ENCODE data around the gene TAAR6. TPM values are rescaled to one million over a fixed set of nuclear protein-coding genes. Genes with fewer than 3 reads are reported as not detected.

TAAR6 gene
- total RNA-seq, 1 experiment from 2014 or later: not detected

DNA sequence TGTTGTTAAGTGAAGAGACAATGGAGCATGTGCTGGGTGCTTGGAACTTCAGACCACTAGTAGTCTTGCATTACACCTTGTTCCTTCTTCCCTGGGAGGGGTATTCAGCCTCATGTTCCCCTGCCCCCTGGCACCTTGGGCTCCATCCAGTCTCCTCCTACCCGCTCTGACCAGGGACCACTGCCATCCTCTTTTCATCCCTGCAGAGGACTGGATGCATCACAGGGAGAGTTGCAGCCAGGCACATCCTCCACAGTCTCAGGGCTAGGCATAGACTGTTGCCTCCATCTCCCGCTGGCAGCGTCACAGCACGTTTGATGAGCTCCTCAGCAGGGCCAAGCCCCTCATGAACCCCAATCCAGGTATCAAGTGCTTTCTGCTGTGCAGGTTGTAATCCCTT, 18.9 kb upstream of the TAAR6 start:
- H3K4ac ChIP-seq (ENCODE audit: low read depth, low read length): no peak overlapping the region
- no peak overlapping the region for H2BK120ac ChIP-seq (ENCODE audit: low read depth, low read length, poor library complexity, severe bottlenecking)
- no peaks in the 10 kb centered on the region for H3K79me1 ChIP-seq (ENCODE audit: insufficient read depth, low read depth, low read length, poor library complexity, severe bottlenecking)
- no peak overlapping the region for H2BK5ac ChIP-seq (ENCODE audit: insufficient read length, low read length)
- no peak overlapping the region for H3K27ac ChIP-seq (ENCODE audit: insufficient read length, low read depth, low read length)
- H2AFZ ChIP-seq (ENCODE audit: low read length): no peak overlapping the region
- no peaks in the 10 kb centered on the region for H3K27me3 ChIP-seq (ENCODE audit: insufficient read depth, low read length)
- H3T11ph ChIP-seq (ENCODE audit: low read length): no peak overlapping the region
- Mint-ChIP-seq H3K27me3 (ENCODE audit: low read depth) (no peaks in the 10 kb centered on the region), H3K4me3 (no peak overlapping the region), H3K36me3 (ENCODE audit: insufficient read depth in 1 of 3, low read depth in 3 of 3) (no peaks in the 10 kb centered on the region), H3K27ac (no peak overlapping the region), H3K9me3 (no peaks in the 10 kb centered on the region), H3K4me1 (peaks cover 21 to 25% of the 10 kb centered on the region in 2 experiments)
- no peak overlapping the region for H3K18ac ChIP-seq (ENCODE audit: insufficient read length, low read depth, low read length)
- no peak overlapping the region for H4K91ac ChIP-seq (ENCODE audit: insufficient read length, low read depth, low read length)
- H4K20me1 ChIP-seq (ENCODE audit: control insufficient read depth, insufficient read depth, insufficient read length): no peaks in the 10 kb centered on the region
- no peak overlapping the region for H2AK5ac ChIP-seq (ENCODE audit: insufficient read length, low read length)
- WGBS (ENCODE audit: extremely low coverage, insufficient read length, low lambda C conversion rate): no CpG with 5 or more reads among the region's 4 CpGs
- H3K4me2 ChIP-seq (ENCODE audit: insufficient read depth, insufficient read length, low read length): no peak overlapping the region
- H3K23me2 ChIP-seq (ENCODE audit: insufficient read length, low read depth, low read length, poor library complexity, severe bottlenecking): no peaks in the 10 kb centered on the region
- no peak overlapping the region for H4K5ac ChIP-seq (ENCODE audit: insufficient read length, low read depth, low read length)
- no peak overlapping the region for H3K9ac ChIP-seq (ENCODE audit: extremely low read depth, insufficient read length, low read length)
- H3K9me3 ChIP-seq (ENCODE audit: control insufficient read depth, low read depth, low read length): no peaks in the 10 kb centered on the region
- no peak overlapping the region for H4K8ac ChIP-seq (replicated peaks; ENCODE audit: insufficient read length, low read depth, low read length)
- peaks cover 9% of the 10 kb centered on the region; the same call in 1 of the 2 replicates for H3K4me1 ChIP-seq (ENCODE audit: insufficient read depth, low read length)
- no peak overlapping the region for H3K14ac ChIP-seq (ENCODE audit: insufficient read depth, low read length)
- H2BK20ac ChIP-seq (ENCODE audit: low read depth, low read length, poor library complexity, severe bottlenecking): no peak overlapping the region
- no peak overlapping the region for H2BK15ac ChIP-seq (ENCODE audit: low read depth, low read length)
- no peaks in the 10 kb centered on the region for H3K79me2 ChIP-seq (ENCODE audit: insufficient read depth, low read length)
- no peak overlapping the region for H3K23ac ChIP-seq (ENCODE audit: insufficient read length, low read depth, low read length)
- no peak for DNase-seq
- TF ChIP-seq, protein P1, sequence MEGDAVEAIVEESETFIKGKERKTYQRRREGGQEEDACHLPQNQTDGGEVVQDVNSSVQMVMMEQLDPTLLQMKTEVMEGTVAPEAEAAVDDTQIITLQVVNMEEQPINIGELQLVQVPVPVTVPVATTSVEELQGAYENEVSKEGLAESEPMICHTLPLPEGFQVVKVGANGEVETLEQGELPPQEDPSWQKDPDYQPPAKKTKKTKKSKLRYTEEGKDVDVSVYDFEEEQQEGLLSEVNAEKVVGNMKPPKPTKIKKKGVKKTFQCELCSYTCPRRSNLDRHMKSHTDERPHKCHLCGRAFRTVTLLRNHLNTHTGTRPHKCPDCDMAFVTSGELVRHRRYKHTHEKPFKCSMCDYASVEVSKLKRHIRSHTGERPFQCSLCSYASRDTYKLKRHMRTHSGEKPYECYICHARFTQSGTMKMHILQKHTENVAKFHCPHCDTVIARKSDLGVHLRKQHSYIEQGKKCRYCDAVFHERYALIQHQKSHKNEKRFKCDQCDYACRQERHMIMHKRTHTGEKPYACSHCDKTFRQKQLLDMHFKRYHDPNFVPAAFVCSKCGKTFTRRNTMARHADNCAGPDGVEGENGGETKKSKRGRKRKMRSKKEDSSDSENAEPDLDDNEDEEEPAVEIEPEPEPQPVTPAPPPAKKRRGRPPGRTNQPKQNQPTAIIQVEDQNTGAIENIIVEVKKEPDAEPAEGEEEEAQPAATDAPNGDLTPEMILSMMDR (conservative IDR thresholded peaks at IDR 0.05): no peak
- H2BK12ac ChIP-seq (ENCODE audit: insufficient read length, low read depth, low read length): no peak overlapping the region
- no peak overlapping the region for H3K56ac ChIP-seq (ENCODE audit: insufficient read length, low read depth, low read length)

All from H9 (cell line).